ENCODE data around the gene SP7.

- TF ChIP-seq POLR2A (IDR thresholded peaks at IDR 0.05) (no peak), CTCF (IDR thresholded peaks at IDR 0.05) (no peak)
Measured at GRCh38 chr12:53376747-53377146, 40.6 kb upstream of the SP7 start.
